ENCODE results near the gene CCDC178. TPM values are rescaled to one million over a fixed set of nuclear protein-coding genes. Genes with fewer than 3 reads are reported as not detected.

CCDC178 gene
- total RNA-seq, 4 donors from 2014 or later = 0.78 to 8.7 (median 2.2) TPM

DNA sequence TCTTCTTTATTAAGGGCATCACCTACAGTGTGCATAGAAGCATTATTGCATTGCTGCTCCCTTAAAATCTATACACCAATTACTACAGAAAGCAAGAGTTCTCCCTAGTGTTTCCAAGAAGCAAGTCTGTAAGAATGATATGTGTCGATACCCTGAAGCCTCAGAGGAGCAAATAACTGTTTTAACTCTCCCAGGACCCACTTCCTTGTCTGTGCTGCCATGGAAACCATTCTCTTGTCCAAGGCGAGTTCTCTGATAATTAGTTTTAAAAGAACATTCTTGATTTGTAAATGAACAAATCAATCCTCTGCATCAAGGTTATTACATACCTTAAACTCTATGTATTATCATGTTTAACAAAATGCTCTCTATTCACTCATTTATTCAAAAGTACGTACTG, 340.9 kb downstream of the CCDC178 start:
- no peaks in the 10 kb centered on the region for H3K27me3 ChIP-seq
- DNase-seq (ENCODE audit: low spot score in 2 of 2) = no peak
- no peaks in the 10 kb centered on the region for H3K9me3 ChIP-seq
- TF ChIP-seq, protein P1, sequence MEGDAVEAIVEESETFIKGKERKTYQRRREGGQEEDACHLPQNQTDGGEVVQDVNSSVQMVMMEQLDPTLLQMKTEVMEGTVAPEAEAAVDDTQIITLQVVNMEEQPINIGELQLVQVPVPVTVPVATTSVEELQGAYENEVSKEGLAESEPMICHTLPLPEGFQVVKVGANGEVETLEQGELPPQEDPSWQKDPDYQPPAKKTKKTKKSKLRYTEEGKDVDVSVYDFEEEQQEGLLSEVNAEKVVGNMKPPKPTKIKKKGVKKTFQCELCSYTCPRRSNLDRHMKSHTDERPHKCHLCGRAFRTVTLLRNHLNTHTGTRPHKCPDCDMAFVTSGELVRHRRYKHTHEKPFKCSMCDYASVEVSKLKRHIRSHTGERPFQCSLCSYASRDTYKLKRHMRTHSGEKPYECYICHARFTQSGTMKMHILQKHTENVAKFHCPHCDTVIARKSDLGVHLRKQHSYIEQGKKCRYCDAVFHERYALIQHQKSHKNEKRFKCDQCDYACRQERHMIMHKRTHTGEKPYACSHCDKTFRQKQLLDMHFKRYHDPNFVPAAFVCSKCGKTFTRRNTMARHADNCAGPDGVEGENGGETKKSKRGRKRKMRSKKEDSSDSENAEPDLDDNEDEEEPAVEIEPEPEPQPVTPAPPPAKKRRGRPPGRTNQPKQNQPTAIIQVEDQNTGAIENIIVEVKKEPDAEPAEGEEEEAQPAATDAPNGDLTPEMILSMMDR (IDR thresholded peaks at IDR 0.05) = no peak
- no peak for TF ChIP-seq EP300 (IDR thresholded peaks at IDR 0.05)
- H3K4me3 ChIP-seq = no peak overlapping the region
- no peak overlapping the region for H3K27ac ChIP-seq
- 70 to 77% methylated on average over 3 of the region's 3 CpGs for WGBS, 2 donors
- no peaks in the 10 kb centered on the region for H3K36me3 ChIP-seq
- no peaks in the 10 kb centered on the region for H3K4me1 ChIP-seq

DNA sequence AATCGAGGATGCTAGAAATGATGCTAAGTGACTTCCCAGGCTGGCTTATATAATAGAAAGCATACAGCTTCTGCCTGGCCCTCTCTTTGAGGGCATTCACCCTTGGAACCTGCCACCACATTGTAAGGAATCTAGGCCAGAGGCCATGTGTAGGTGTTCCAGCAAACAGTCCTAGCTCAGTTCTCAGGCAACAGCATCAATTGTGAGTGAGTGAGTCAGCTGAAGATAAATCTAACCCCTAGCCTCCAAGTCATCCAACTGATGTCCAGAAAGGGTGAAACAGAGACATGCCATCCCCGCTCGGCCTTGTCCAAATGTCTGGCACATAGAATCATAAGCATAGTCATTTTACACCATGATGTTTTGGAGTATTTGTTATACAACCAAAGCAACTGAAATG, 343.4 kb downstream of the CCDC178 start:
- H3K9me3 ChIP-seq = no peaks in the 10 kb centered on the region
- WGBS, 2 donors = 65 to 80% methylated on average over 3 of the region's 3 CpGs

DNA sequence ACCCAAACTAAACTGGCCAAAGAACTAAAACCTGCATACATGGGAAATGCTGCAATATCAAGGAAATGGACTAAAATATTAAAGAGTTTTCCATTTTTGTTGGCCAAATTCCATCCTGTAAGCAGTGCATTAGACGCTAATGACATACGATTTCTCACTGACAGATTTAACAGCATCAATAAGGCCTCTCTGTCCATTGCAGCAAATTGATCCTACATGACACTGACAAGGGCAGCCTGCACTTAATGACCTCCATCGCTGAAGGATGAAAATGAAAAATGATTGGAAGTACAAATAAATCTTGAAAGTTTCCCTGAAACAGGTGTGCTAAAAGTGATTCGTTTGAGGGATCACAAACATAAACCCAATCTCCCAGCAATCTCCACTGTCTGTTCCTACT, 350.1 kb downstream of the CCDC178 start:
- H3K27me3 ChIP-seq = no peaks in the 10 kb centered on the region
- no peak overlapping the region for H3K4me3 ChIP-seq
- H3K36me3 ChIP-seq = no peaks in the 10 kb centered on the region
- no peak overlapping the region for H3K27ac ChIP-seq
- no peaks in the 10 kb centered on the region for H3K4me1 ChIP-seq
- no peak for DNase-seq (ENCODE audit: low spot score in 2 of 2)
- TF ChIP-seq, protein P1 (IDR thresholded peaks at IDR 0.05) = no peak
- TF ChIP-seq POLR2A (IDR thresholded peaks at IDR 0.05) = no peak
- no peak for TF ChIP-seq EP300 (IDR thresholded peaks at IDR 0.05)
- WGBS, 2 donors = 32 to 33% methylated on average over 4 of the region's 4 CpGs
- H3K9me3 ChIP-seq = peaks cover 0 to 2% (median 0%) of the 10 kb centered on the region in 4 donors

More for the DNA sequence above, 343.4 kb downstream of the CCDC178 start:
- no peak overlapping the region for H3K4me3 ChIP-seq
- H3K27me3 ChIP-seq = no peaks in the 10 kb centered on the region
- no peak overlapping the region for H3K27ac ChIP-seq
- TF ChIP-seq EP300 (IDR thresholded peaks at IDR 0.05) (no peak), POLR2A (IDR thresholded peaks at IDR 0.05) (no peak)
- TF ChIP-seq, protein P1 (IDR thresholded peaks at IDR 0.05) = no peak
- no peaks in the 10 kb centered on the region for H3K36me3 ChIP-seq
- no peaks in the 10 kb centered on the region for H3K4me1 ChIP-seq
- no peak for DNase-seq (ENCODE audit: low spot score in 2 of 2)

DNA sequence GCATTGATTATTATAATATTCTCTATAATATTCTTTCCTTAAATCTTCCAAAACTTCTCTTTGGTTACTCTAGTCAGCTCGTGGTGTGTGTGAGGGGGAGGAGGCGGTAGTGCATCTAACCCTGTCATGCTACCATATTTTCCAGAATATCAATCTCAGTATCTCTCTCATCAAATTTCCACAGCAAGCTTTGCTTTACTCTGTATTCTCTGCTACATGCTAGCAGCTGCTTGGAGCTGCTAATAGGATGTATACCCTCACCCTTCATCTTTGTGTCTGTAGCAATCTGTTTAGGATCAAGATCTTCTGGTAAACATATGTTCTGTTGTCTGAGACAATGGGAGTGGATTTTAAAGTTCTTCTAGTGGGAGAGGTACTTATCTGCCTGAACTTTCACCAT, 363.9 kb downstream of the CCDC178 start:
- Histone ChIP-seq H3K9me3 (peaks cover 0 to 13% (median 0%) of the 10 kb centered on the region in 4 donors), H3K27ac (no peak overlapping the region), H3K4me3 (no peak overlapping the region), H3K27me3 (no peaks in the 10 kb centered on the region), H3K4me1 (no peaks in the 10 kb centered on the region), H3K36me3 (no peaks in the 10 kb centered on the region)
- WGBS, 2 donors = 68 to 71% methylated on average over 2 of the region's 2 CpGs
- no peak for TF ChIP-seq EP300 (IDR thresholded peaks at IDR 0.05)
- no peak for TF ChIP-seq POLR2A (IDR thresholded peaks at IDR 0.05)
- TF ChIP-seq, protein P1 (IDR thresholded peaks at IDR 0.05) = no peak
- DNase-seq (ENCODE audit: low spot score in 2 of 2) = no peak

DNA sequence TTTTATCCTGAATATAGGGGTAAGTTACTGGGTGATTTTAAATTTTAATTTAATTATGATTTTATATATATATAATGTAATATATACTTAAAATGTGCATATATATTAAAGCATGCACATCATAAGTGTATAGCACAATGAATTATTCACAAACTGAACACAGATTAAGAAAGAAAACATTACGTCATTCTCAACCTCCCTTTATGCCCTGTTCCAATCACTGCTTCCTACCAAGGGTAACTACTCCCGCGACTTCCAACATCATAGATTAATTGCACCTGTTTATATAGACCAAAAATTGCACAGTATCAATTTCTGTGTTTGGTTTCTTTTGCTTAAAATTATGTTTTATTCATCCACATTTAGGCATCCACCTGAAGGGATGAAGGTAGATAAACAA, 366.4 kb downstream of the CCDC178 start:
- H3K27ac ChIP-seq = no peak overlapping the region
- no peaks in the 10 kb centered on the region for H3K36me3 ChIP-seq
- no peak for DNase-seq (ENCODE audit: low spot score in 2 of 2)
- no peaks in the 10 kb centered on the region for H3K27me3 ChIP-seq
- H3K4me3 ChIP-seq = no peak overlapping the region
- peaks cover 0 to 12% (median 0%) of the 10 kb centered on the region in 4 donors for H3K9me3 ChIP-seq
- TF ChIP-seq POLR2A (IDR thresholded peaks at IDR 0.05) (no peak), EP300 (IDR thresholded peaks at IDR 0.05) (no peak)
- TF ChIP-seq, protein P1 (IDR thresholded peaks at IDR 0.05) = no peak
- no peaks in the 10 kb centered on the region for H3K4me1 ChIP-seq
- WGBS, 2 donors = 92 to 98% methylated on average over 3 of the region's 3 CpGs
